Mesothelial cell of epicardium (in vitro differentiated cells): ENCODE results near the gene SVIL. TPM values are rescaled to one million over a fixed set of nuclear protein-coding genes. Genes with fewer than 3 reads are reported as not detected.

Experiments
- DNase-seq, 2 experiments: peaks; one replicate each; pipeline ENCODE4 v3.0.0; 2021; ENCODE audit warnings: low spot score in 2 of 2; ENCODE audit not compliant: unreplicated experiment in 2 of 2
- H3K27ac Mint-ChIP-seq: 2 replicates; pipeline ENCODE4 v1.8.0; 2021; ENCODE audit warnings: mixed read lengths
- H3K27me3 Mint-ChIP-seq: 2 replicates; pipeline ENCODE4 v1.8.0; 2021; ENCODE audit warnings: low read depth, mixed read lengths
- H3K36me3 Mint-ChIP-seq: 2 replicates; pipeline ENCODE4 v1.8.0; 2021; ENCODE audit warnings: mixed read lengths
- H3K4me1 Mint-ChIP-seq: 2 replicates; pipeline ENCODE4 v1.8.0; 2021; ENCODE audit warnings: mixed read lengths
- H3K4me3 Mint-ChIP-seq: 2 replicates; pipeline ENCODE4 v1.8.0; 2021; ENCODE audit warnings: mild to moderate bottlenecking, moderate library complexity, mixed read lengths
- H3K9me3 Mint-ChIP-seq: 2 replicates; pipeline ENCODE4 v1.8.0; 2021; ENCODE audit warnings: mixed read lengths
- total RNA-seq: library from RNA; stranded (reverse); gene quantifications from 3 replicates; pipeline ENCODE4 v1.2.1, GENCODE V29; 2021
- TF ChIP-seq, protein P1 (sequence below): fragments of 200-600 bp; sonication (generic); IDR thresholded peaks from one replicate; pipeline ENCODE4 v1.5.0; 2021; ENCODE audit warnings: antibody characterized with exemption; ENCODE audit not compliant: unreplicated experiment

SVIL gene
- total RNA-seq, 1 donor from 2014 or later, result 293 TPM

DNA sequence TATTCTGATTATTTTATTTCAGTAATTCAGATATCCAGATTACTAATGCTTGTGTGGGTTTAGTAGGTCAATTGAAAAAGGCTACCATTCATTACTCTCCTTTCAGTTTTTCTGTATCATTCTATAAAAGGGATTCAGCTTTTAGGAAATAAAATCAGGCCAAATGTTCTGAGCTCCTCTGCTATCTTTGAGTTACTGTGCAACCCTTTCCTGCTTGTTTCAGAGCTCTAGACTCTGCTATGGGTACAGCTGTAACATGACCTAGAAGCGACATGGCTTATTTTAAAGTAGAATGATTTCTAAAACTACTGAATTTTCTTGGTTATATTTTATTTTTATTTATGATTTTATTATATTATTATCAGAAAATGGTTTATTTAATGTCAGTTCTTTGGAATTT is 203.1 kb downstream of the SVIL start:
- H3K4me3 Mint-ChIP-seq, result no peak overlapping the region
- H3K36me3 Mint-ChIP-seq, result no peaks in the 10 kb centered on the region
- no peak for DNase-seq
- H3K27ac Mint-ChIP-seq, result no peak overlapping the region
- peaks cover 22% of the 10 kb centered on the region for H3K9me3 Mint-ChIP-seq
- TF ChIP-seq, protein P1, sequence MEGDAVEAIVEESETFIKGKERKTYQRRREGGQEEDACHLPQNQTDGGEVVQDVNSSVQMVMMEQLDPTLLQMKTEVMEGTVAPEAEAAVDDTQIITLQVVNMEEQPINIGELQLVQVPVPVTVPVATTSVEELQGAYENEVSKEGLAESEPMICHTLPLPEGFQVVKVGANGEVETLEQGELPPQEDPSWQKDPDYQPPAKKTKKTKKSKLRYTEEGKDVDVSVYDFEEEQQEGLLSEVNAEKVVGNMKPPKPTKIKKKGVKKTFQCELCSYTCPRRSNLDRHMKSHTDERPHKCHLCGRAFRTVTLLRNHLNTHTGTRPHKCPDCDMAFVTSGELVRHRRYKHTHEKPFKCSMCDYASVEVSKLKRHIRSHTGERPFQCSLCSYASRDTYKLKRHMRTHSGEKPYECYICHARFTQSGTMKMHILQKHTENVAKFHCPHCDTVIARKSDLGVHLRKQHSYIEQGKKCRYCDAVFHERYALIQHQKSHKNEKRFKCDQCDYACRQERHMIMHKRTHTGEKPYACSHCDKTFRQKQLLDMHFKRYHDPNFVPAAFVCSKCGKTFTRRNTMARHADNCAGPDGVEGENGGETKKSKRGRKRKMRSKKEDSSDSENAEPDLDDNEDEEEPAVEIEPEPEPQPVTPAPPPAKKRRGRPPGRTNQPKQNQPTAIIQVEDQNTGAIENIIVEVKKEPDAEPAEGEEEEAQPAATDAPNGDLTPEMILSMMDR, result no peak
- no peaks in the 10 kb centered on the region for H3K27me3 Mint-ChIP-seq
- peaks cover 4% of the 10 kb centered on the region for H3K4me1 Mint-ChIP-seq

DNA sequence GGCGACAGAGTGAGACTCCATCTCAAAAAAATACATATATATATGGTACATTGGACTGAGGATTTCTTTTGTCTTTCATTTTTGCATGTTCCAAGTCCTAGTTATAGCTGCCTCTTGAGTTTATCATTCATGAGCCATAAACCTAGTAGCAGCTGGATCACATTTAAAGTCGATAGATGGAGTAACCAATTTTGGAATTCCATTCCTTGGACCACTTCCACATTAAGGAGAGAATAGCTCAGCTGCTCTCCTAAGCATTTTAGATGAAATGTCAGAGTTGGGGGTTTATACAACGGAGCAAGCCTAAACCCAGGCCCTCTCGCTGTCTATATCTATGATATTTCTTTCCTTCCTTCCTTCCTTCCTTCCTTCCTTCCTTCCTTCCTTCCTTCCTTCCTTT is 204.7 kb downstream of the SVIL start:
- Mint-ChIP-seq H3K27ac (no peak overlapping the region), H3K9me3 (peaks cover 8% of the 10 kb centered on the region), H3K4me1 (peaks cover 4% of the 10 kb centered on the region), H3K4me3 (no peak overlapping the region), H3K27me3 (no peaks in the 10 kb centered on the region), H3K36me3 (no peaks in the 10 kb centered on the region)
- DNase-seq, result no peak
- TF ChIP-seq, protein P1, result no peak

DNA sequence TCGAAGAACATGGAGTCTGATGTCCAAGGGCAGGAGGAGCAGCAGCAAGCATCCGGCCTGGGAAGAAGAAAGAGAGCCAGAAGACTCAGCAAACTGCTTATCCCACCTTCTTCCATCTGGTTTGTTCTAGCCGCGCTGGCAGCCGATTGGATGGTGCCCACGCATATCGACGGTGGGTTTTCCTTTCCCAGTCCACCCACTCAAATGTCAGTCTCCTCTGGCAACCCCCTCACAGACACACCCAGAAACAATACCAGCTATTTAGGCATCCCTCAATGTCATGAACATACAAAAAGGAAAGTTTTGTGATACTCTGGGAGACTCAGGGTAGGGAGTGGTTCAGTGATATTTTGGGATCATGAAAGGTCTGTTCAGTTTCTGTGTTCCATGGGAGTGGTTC is 206.3 kb downstream of the SVIL start:
- Mint-ChIP-seq H3K4me3 (no peak overlapping the region), H3K27ac (no peak overlapping the region), H3K36me3 (no peaks in the 10 kb centered on the region), H3K27me3 (no peaks in the 10 kb centered on the region), H3K9me3 (peaks cover 15% of the 10 kb centered on the region), H3K4me1 (peaks cover 4% of the 10 kb centered on the region)
- no peak for DNase-seq
- TF ChIP-seq, protein P1, result no peak

DNA sequence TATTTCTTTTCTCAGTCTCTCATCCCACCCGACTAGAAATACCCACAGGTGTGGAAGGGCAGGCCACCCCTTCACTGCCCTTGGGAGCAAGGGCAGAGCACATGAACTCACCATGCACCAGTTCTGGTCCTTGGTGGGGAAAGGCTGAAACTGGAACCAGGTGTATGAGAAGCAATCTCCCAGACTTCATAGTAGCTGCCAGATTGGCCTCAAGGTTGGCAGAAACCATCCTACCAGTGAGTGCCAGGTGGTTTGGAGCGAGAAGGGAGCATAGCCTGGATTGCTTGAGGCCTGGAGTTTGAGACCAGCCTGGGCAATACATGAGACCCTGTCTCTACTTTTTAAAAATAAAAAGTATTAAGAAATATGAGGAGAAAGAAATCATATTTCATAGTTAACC is 207.1 kb downstream of the SVIL start:
- peaks cover 15% of the 10 kb centered on the region for H3K9me3 Mint-ChIP-seq
- TF ChIP-seq, protein P1, result no peak
- no peak overlapping the region for H3K4me3 Mint-ChIP-seq
- DNase-seq, result no peak
- no peak overlapping the region for H3K27ac Mint-ChIP-seq
- H3K36me3 Mint-ChIP-seq, result no peaks in the 10 kb centered on the region
- H3K27me3 Mint-ChIP-seq, result no peaks in the 10 kb centered on the region
- peaks cover 4% of the 10 kb centered on the region for H3K4me1 Mint-ChIP-seq

DNA sequence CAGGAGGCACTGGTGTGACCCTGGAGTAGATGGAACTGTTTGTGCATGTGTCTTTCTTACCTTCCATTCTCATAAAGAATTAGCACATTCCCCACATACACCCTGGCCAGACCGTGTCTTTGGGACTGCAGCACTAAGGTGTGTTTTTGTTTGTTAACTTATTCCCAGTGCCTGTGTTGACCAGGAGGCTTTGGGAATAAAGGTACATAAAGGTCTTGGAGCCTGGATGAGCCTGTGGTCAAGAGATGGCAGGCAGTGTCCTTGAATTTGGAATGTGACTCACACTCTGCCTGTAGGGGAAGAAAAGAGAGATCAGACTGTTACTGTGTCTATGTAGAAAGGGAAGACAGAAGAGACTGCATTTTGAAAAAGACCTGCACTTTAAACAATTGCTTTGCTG is 208.4 kb downstream of the SVIL start:
- no peaks in the 10 kb centered on the region for H3K36me3 Mint-ChIP-seq
- DNase-seq, result no peak
- no peak overlapping the region for H3K27ac Mint-ChIP-seq
- no peak overlapping the region for H3K4me3 Mint-ChIP-seq
- no peaks in the 10 kb centered on the region for H3K27me3 Mint-ChIP-seq
- TF ChIP-seq, protein P1, result no peak
- H3K9me3 Mint-ChIP-seq, result peaks cover 15% of the 10 kb centered on the region
- H3K4me1 Mint-ChIP-seq, result peaks cover 4% of the 10 kb centered on the region

DNA sequence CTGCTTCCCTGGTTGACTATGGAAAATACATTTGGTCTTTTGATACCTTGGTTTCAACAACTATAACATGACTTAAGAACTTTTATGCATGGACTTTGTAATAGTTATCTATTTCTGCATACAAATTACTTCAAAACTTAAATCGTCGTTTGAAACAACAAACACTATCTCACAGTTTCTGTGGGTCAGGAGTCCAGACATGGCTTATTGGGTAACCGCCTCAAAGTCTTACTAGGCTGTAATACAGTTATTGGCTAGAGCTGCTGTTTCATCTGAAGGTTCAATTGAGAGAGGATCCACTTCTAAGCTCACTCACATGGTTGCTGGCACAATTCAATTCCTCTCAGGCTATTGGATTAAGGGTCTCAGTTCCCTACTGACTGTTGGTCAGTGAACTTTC is 210.8 kb downstream of the SVIL start:
- TF ChIP-seq, protein P1, result no peak
- H3K27me3 Mint-ChIP-seq, result no peaks in the 10 kb centered on the region
- H3K27ac Mint-ChIP-seq, result no peak overlapping the region
- DNase-seq, result no peak
- H3K4me1 Mint-ChIP-seq, result peaks cover 4% of the 10 kb centered on the region
- H3K9me3 Mint-ChIP-seq, result peaks cover 15% of the 10 kb centered on the region
- H3K36me3 Mint-ChIP-seq, result no peaks in the 10 kb centered on the region
- H3K4me3 Mint-ChIP-seq, result no peak overlapping the region
